ENCODE data around the gene CNTNAP2.

Gene CNTNAP2

GRCh38 chr7:147023440-147023839 is 906.8 kb downstream of the CNTNAP2 start:
- Histone ChIP-seq H2AFZ (ENCODE audit: low read depth, low read length, severe bottlenecking) (no peak overlapping the region), H3K79me2 (ENCODE audit: insufficient read depth, low read length) (no peaks in the 10 kb centered on the region), H3K27ac (ENCODE audit: low read depth, low read length) (no peak overlapping the region), H3K9me3 (ENCODE audit: insufficient read depth, low read length) (no peaks in the 10 kb centered on the region), H3K27me3 (ENCODE audit: low read length) (no peaks in the 10 kb centered on the region), H3K4me3 (ENCODE audit: insufficient read depth, low read length, poor library complexity, severe bottlenecking) (no peak overlapping the region), H3K36me3 (ENCODE audit: low read length) (no peaks in the 10 kb centered on the region), H3K9me2 (replicated peaks; ENCODE audit: insufficient read depth, low read length) (no peaks in the 10 kb centered on the region), H3K4me2 (ENCODE audit: low read depth, low read length, poor library complexity, severe bottlenecking) (no peak overlapping the region), H4K20me1 (ENCODE audit: low read depth, low read length) (no peaks in the 10 kb centered on the region), H3K9ac (ENCODE audit: low read length) (no peak overlapping the region), H3F3A (ENCODE audit: insufficient read depth) (no peaks in the 10 kb centered on the region)
- TF ChIP-seq EZH2phosphoT487 (conservative IDR thresholded peaks at IDR 0.05; ENCODE audit: low read length), result no peak
- no peak for TF ChIP-seq CTCF (IDR thresholded peaks at IDR 0.05; ENCODE audit: insufficient read depth, low read length, poor library complexity, severe bottlenecking)

GRCh38 chr7:147029953-147030352 is 913.4 kb downstream of the CNTNAP2 start:
- Histone ChIP-seq H3K79me2 (ENCODE audit: insufficient read depth, low read length) (no peaks in the 10 kb centered on the region), H3K9ac (ENCODE audit: low read length) (no peak overlapping the region), H3K27ac (ENCODE audit: low read depth, low read length) (no peak overlapping the region), H3F3A (ENCODE audit: insufficient read depth) (no peaks in the 10 kb centered on the region), H3K27me3 (ENCODE audit: low read length) (no peaks in the 10 kb centered on the region), H3K36me3 (ENCODE audit: low read length) (no peaks in the 10 kb centered on the region), H3K9me3 (ENCODE audit: insufficient read depth, low read length) (no peaks in the 10 kb centered on the region), H2AFZ (ENCODE audit: low read depth, low read length, severe bottlenecking) (no peak overlapping the region), H3K4me2 (ENCODE audit: low read depth, low read length, poor library complexity, severe bottlenecking) (no peak overlapping the region), H3K9me2 (replicated peaks; ENCODE audit: insufficient read depth, low read length) (no peaks in the 10 kb centered on the region), H3K4me3 (ENCODE audit: insufficient read depth, low read length, poor library complexity, severe bottlenecking) (no peak overlapping the region), H4K20me1 (ENCODE audit: low read depth, low read length) (no peaks in the 10 kb centered on the region)
- TF ChIP-seq EZH2phosphoT487 (conservative IDR thresholded peaks at IDR 0.05; ENCODE audit: low read length), result no peak
- TF ChIP-seq CTCF (IDR thresholded peaks at IDR 0.05; ENCODE audit: insufficient read depth, low read length, poor library complexity, severe bottlenecking), result no peak

- no peak for TF ChIP-seq CTCF (IDR thresholded peaks at IDR 0.05; ENCODE audit: insufficient read depth, low read length, poor library complexity, severe bottlenecking)
- no peak for TF ChIP-seq EZH2phosphoT487 (conservative IDR thresholded peaks at IDR 0.05; ENCODE audit: low read length)
- Histone ChIP-seq H3K4me3 (ENCODE audit: insufficient read depth, low read length, poor library complexity, severe bottlenecking) (no peak overlapping the region), H4K20me1 (ENCODE audit: low read depth, low read length) (no peaks in the 10 kb centered on the region), H3F3A (ENCODE audit: insufficient read depth) (no peaks in the 10 kb centered on the region), H3K27me3 (ENCODE audit: low read length) (no peaks in the 10 kb centered on the region), H3K9me2 (replicated peaks; ENCODE audit: insufficient read depth, low read length) (no peaks in the 10 kb centered on the region), H3K79me2 (ENCODE audit: insufficient read depth, low read length) (no peaks in the 10 kb centered on the region), H3K9ac (ENCODE audit: low read length) (no peak overlapping the region), H3K9me3 (ENCODE audit: insufficient read depth, low read length) (no peaks in the 10 kb centered on the region), H3K27ac (ENCODE audit: low read depth, low read length) (no peak overlapping the region), H2AFZ (ENCODE audit: low read depth, low read length, severe bottlenecking) (no peak overlapping the region), H3K4me2 (ENCODE audit: low read depth, low read length, poor library complexity, severe bottlenecking) (no peak overlapping the region), H3K36me3 (ENCODE audit: low read length) (no peaks in the 10 kb centered on the region)
Measured at GRCh38 chr7:147033641-147034040, 917.0 kb downstream of the CNTNAP2 start.
